ENCODE measurements around the gene CD5L. TPM values are rescaled to one million over a fixed set of nuclear protein-coding genes. Genes with fewer than 3 reads are reported as not detected.

The CD5L gene
- total RNA-seq, 2 experiments from 2014 or later = not detected

DNA sequence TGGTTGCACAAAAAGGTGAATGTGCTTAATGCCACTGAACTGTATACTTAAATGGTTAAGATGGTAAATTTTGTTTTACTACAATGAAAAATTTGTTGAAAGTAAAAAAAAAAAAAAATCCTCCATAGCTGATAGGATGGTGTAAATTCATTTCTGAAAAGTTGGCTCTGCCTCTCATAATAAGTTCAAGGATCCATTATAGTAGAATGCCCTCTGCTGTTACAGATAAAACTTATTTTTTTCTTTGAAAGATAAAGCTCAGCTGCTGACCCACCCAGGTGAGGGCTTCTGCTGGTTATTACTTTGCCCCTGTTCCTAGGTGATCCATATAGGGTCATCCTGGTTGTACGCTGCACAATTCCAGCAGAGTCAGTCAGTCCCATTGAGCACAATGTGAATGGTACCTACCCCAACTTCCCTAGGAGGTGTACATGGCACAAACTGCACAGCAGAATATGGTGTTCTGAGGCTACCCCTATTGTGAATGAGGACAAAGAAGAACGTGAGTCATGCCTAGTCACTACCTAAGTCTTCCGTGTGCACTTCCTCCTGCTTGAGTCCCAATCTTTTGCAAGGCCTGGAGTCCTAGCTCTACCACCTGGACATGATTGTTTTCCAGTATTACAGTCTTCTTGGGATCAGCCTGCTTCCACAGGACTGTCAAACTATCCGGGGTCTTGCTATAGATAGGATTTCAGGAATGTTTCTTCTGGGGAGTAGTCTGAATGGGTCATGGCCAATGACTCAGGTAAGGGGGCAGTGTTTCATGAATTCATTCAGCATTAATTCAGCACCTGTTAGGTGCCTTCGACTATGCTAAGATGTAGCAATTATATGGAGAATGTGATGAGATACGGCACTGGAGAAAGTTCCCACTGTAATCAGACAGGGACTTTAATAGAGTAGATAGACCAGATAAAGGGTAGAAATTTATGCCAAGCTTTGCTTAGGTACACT, 20.8 kb upstream of the CD5L start:
- Histone ChIP-seq H3K4me1 (ENCODE audit: insufficient read depth, low read length) (no peaks in the 10 kb centered on the region), H3K36me3 (ENCODE audit: insufficient read depth, low read length) (no peaks in the 10 kb centered on the region), H3K9me3 (ENCODE audit: control insufficient read depth in 1 of 2, insufficient read depth in 1 of 2, low read length in 2 of 2) (no peaks in the 10 kb centered on the region), H3K27me3 (ENCODE audit: control insufficient read depth in 1 of 2, insufficient read depth in 2 of 2, low read length in 2 of 2) (no peaks in the 10 kb centered on the region), H3K4me3 (ENCODE audit: low read length) (no peak overlapping the region), H3K27ac (ENCODE audit: low read depth in 1 of 2, low read length in 2 of 2) (no peak overlapping the region)
- ATAC-seq (ENCODE audit: poor library complexity) = no peak
- ChIA-PET POLR2A (no interaction called here), CTCF (interaction anchor here (0.7 kb wide), 1 partner anchor 260 kb away, joined by 3 read pairs; no protein-coding TSS in a partner anchor)
- no peak for DNase-seq
- Mint-ChIP-seq H3K36me3 (ENCODE audit: low read depth) (no peaks in the 10 kb centered on the region), H3K4me1 (ENCODE audit: low read depth) (no peaks in the 10 kb centered on the region), H3K4me3 (no peak overlapping the region), H3K27ac (no peak overlapping the region), H3K9me3 (no peaks in the 10 kb centered on the region), H3K27me3 (peaks cover 32% of the 10 kb centered on the region)
- TF ChIP-seq, protein P1, sequence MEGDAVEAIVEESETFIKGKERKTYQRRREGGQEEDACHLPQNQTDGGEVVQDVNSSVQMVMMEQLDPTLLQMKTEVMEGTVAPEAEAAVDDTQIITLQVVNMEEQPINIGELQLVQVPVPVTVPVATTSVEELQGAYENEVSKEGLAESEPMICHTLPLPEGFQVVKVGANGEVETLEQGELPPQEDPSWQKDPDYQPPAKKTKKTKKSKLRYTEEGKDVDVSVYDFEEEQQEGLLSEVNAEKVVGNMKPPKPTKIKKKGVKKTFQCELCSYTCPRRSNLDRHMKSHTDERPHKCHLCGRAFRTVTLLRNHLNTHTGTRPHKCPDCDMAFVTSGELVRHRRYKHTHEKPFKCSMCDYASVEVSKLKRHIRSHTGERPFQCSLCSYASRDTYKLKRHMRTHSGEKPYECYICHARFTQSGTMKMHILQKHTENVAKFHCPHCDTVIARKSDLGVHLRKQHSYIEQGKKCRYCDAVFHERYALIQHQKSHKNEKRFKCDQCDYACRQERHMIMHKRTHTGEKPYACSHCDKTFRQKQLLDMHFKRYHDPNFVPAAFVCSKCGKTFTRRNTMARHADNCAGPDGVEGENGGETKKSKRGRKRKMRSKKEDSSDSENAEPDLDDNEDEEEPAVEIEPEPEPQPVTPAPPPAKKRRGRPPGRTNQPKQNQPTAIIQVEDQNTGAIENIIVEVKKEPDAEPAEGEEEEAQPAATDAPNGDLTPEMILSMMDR (IDR thresholded peaks at IDR 0.05) = no peak
- intact Hi-C loops (cut with DNase I, micrococcal nuclease) = no loop called here

DNA sequence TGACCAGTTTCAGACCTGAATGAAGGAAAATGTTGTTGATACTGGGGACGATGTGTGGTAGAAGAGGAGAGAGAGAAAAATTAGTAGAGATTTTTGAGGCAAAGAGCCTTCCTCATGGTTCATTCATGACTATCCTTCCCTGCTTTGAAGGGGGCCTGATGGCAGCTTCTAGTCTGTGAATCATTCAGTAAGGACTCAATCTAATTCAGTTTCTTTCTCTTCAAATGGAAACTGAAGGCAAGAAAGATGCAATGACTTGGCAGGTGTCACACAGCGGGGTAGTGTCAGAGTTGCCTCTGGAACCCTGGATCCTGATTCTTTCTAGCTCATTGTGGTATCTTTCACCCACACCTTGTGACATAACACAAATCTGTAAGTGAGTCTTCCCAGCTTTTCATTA, 14.9 kb upstream of the CD5L start:
- H3K9me3 ChIP-seq (ENCODE audit: control insufficient read depth in 1 of 2, insufficient read depth in 1 of 2, low read length in 2 of 2) = no peaks in the 10 kb centered on the region
- TF ChIP-seq, protein P1 (IDR thresholded peaks at IDR 0.05) = no peak
- Mint-ChIP-seq H3K27ac (no peak overlapping the region), H3K4me1 (ENCODE audit: low read depth) (no peaks in the 10 kb centered on the region), H3K9me3 (no peaks in the 10 kb centered on the region), H3K36me3 (ENCODE audit: low read depth) (no peaks in the 10 kb centered on the region), H3K4me3 (no peak overlapping the region), H3K27me3 (no peaks in the 10 kb centered on the region)
- DNase-seq = no peak
- H3K27ac ChIP-seq (ENCODE audit: low read depth in 1 of 2, low read length in 2 of 2) = no peak overlapping the region
- intact Hi-C loops (cut with DNase I, micrococcal nuclease) = no loop called here
- ChIA-PET POLR2A (no interaction called here), CTCF (no interaction called here)
- no peaks in the 10 kb centered on the region for H3K27me3 ChIP-seq (ENCODE audit: control insufficient read depth in 1 of 2, insufficient read depth in 2 of 2, low read length in 2 of 2)
- ATAC-seq (ENCODE audit: poor library complexity) = no peak
- H3K36me3 ChIP-seq (ENCODE audit: insufficient read depth, low read length) = no peaks in the 10 kb centered on the region
- H3K4me3 ChIP-seq (ENCODE audit: low read length) = no peak overlapping the region
- no peaks in the 10 kb centered on the region for H3K4me1 ChIP-seq (ENCODE audit: insufficient read depth, low read length)

DNA sequence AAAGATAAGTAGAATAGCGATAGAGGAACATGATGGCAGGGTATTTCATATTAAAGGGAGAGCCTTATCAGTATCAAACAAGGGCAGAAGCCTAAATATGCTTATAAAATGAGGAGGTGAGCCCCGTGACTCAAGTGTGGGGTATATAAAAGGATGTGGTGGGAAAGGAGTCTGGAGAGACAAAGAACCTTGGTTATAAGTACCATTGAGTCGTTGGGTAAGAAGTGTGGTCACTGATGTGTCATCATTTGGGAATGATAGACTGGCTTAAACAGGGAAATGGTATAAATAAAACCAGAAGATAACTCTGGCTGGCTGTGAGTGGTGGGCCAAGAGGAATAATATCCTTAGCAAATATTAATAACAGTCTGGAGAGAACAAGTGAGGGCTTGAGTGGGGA, 10.9 kb upstream of the CD5L start:
- CTCF ChIA-PET = no interaction called here
- H3K9me3 Mint-ChIP-seq = no peaks in the 10 kb centered on the region
- no peak for ATAC-seq (ENCODE audit: poor library complexity)

More for the DNA sequence above, 10.9 kb upstream of the CD5L start:
- no peaks in the 10 kb centered on the region for H3K4me1 Mint-ChIP-seq (ENCODE audit: low read depth)
- TF ChIP-seq, protein P1 (IDR thresholded peaks at IDR 0.05) = no peak
- no peak overlapping the region for H3K27ac Mint-ChIP-seq
- POLR2A ChIA-PET = no interaction called here
- H3K27ac ChIP-seq (ENCODE audit: low read depth in 1 of 2, low read length in 2 of 2) = no peak overlapping the region
- no peaks in the 10 kb centered on the region for H3K36me3 Mint-ChIP-seq (ENCODE audit: low read depth)
- DNase-seq = no peak
- no peak overlapping the region for H3K4me3 Mint-ChIP-seq
- H3K27me3 Mint-ChIP-seq = no peaks in the 10 kb centered on the region
- H3K36me3 ChIP-seq (ENCODE audit: insufficient read depth, low read length) = no peaks in the 10 kb centered on the region
- intact Hi-C loops (cut with DNase I, micrococcal nuclease) = no loop called here
- no peaks in the 10 kb centered on the region for H3K4me1 ChIP-seq (ENCODE audit: insufficient read depth, low read length)
- H3K4me3 ChIP-seq (ENCODE audit: low read length) = no peak overlapping the region
- H3K27me3 ChIP-seq (ENCODE audit: control insufficient read depth in 1 of 2, insufficient read depth in 2 of 2, low read length in 2 of 2) = no peaks in the 10 kb centered on the region
- no peaks in the 10 kb centered on the region for H3K9me3 ChIP-seq (ENCODE audit: control insufficient read depth in 1 of 2, insufficient read depth in 1 of 2, low read length in 2 of 2)

Measured in CD4-positive, alpha-beta T cell (primary cell).